ENCODE measurements around the gene TANGO6. TPM values are rescaled to one million over a fixed set of nuclear protein-coding genes. Genes with fewer than 3 reads are reported as not detected.
A peak's percentile ranks its signal among the peaks of the same experiment; 100 is the strongest.

The TANGO6 gene
- total RNA-seq, 1 donor, result 38.0 TPM

DNA sequence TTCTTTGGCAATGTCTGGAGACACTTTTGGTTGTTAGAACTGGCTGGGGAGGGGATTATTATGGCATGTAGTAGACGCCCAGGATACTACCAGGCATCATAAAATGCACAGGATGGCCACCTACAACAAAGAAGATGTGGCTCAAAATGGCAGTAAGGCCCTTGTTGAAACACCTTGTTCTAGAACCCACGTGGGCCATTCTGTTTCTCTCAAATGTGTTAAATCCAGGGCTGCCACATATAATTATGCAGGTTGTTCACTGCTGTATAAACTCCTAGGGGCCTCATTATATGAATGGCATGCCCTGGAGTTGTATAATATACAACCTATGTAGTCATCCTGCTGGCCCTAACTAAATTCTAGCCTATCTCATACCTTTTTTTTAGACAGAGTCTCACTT lies 138.6 kb downstream of the TANGO6 start:
- Histone ChIP-seq H3K79me2 (ENCODE audit: insufficient read depth, low read length) (no peaks in the 10 kb centered on the region), H3K4me3 (ENCODE audit: insufficient read depth, low read length) (no peak overlapping the region), H3K27me3 (ENCODE audit: insufficient read depth, low read length) (no peaks in the 10 kb centered on the region), H3K9me3 (ENCODE audit: low read depth, low read length) (no peaks in the 10 kb centered on the region), H4K20me1 (ENCODE audit: insufficient read depth, low read length) (no peaks in the 10 kb centered on the region), H2AFZ (ENCODE audit: low read length) (no peak overlapping the region), H3K36me3 (ENCODE audit: insufficient read depth, low read length) (no peaks in the 10 kb centered on the region), H3K27ac (ENCODE audit: low read depth, low read length) (no peak overlapping the region), H3K4me1 (ENCODE audit: insufficient read depth, low read length) (peaks cover 11% of the 10 kb centered on the region), H3K4me2 (ENCODE audit: insufficient read depth, low read length) (no peak overlapping the region)
- TF ChIP-seq, protein P1, sequence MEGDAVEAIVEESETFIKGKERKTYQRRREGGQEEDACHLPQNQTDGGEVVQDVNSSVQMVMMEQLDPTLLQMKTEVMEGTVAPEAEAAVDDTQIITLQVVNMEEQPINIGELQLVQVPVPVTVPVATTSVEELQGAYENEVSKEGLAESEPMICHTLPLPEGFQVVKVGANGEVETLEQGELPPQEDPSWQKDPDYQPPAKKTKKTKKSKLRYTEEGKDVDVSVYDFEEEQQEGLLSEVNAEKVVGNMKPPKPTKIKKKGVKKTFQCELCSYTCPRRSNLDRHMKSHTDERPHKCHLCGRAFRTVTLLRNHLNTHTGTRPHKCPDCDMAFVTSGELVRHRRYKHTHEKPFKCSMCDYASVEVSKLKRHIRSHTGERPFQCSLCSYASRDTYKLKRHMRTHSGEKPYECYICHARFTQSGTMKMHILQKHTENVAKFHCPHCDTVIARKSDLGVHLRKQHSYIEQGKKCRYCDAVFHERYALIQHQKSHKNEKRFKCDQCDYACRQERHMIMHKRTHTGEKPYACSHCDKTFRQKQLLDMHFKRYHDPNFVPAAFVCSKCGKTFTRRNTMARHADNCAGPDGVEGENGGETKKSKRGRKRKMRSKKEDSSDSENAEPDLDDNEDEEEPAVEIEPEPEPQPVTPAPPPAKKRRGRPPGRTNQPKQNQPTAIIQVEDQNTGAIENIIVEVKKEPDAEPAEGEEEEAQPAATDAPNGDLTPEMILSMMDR (IDR thresholded peaks at IDR 0.05; ENCODE audit: extremely low read depth, low read depth, low read length), result no peak
- no peak for DNase-seq (ENCODE audit: insufficient read length, low spot score, missing footprints)

DNA sequence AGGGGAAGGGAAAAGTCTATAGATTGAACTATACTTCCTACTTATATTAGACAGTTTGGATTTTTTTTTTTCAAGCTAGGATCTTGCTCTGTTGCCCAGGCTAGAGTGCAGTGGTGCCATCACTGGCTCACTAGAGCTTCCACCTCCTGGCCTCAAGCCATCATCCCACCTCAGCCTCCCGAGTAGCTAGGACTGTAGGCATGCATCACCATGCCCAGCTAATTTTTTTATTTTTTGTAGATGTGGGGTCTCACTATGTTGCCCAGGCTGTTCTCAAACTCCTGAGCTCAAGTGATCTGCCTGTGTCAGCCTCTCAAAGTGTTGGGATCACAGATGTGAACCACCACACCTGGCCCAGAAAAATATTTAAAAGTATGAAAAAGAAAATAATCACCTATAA lies 141.1 kb downstream of the TANGO6 start:
- TF ChIP-seq, protein P1 (IDR thresholded peaks at IDR 0.05; ENCODE audit: extremely low read depth, low read depth, low read length), result no peak
- Histone ChIP-seq H3K27me3 (ENCODE audit: insufficient read depth, low read length) (no peaks in the 10 kb centered on the region), H3K9me3 (ENCODE audit: low read depth, low read length) (no peaks in the 10 kb centered on the region), H3K27ac (ENCODE audit: low read depth, low read length) (no peak overlapping the region), H3K4me2 (ENCODE audit: insufficient read depth, low read length) (no peak overlapping the region), H2AFZ (ENCODE audit: low read length) (no peak overlapping the region), H4K20me1 (ENCODE audit: insufficient read depth, low read length) (no peaks in the 10 kb centered on the region), H3K36me3 (ENCODE audit: insufficient read depth, low read length) (no peaks in the 10 kb centered on the region), H3K4me1 (ENCODE audit: insufficient read depth, low read length) (peaks cover 11% of the 10 kb centered on the region), H3K4me3 (ENCODE audit: insufficient read depth, low read length) (no peak overlapping the region), H3K79me2 (ENCODE audit: insufficient read depth, low read length) (no peaks in the 10 kb centered on the region)
- no peak for DNase-seq (ENCODE audit: insufficient read length, low spot score, missing footprints)

DNA sequence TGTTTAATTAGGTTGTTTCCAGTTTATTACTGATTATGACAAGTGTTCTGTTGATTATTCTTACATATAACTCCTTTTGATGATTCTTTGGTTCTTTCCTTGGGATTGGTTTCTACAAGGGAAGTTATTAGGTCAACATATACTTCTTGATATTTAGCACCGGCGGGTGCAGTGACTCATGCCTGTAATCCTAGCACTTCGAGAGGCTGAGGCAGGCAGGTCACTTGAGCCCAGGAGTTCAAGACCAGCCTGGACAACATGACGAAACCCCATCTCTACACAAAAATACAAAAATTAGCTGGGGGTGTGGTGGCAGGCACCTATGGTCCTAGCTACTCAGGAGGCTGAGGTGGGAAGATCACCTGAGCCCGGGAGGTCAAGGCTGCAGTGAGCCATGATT lies 141.9 kb downstream of the TANGO6 start:
- H2AFZ ChIP-seq (ENCODE audit: low read length), result no peak overlapping the region
- no peak overlapping the region for H3K4me3 ChIP-seq (ENCODE audit: insufficient read depth, low read length)
- DNase-seq (ENCODE audit: insufficient read length, low spot score, missing footprints), result no peak
- no peaks in the 10 kb centered on the region for H4K20me1 ChIP-seq (ENCODE audit: insufficient read depth, low read length)
- H3K36me3 ChIP-seq (ENCODE audit: insufficient read depth, low read length), result no peaks in the 10 kb centered on the region
- no peaks in the 10 kb centered on the region for H3K79me2 ChIP-seq (ENCODE audit: insufficient read depth, low read length)
- H3K9me3 ChIP-seq (ENCODE audit: low read depth, low read length), result no peaks in the 10 kb centered on the region
- H3K27me3 ChIP-seq (ENCODE audit: insufficient read depth, low read length), result no peaks in the 10 kb centered on the region
- peaks cover 11% of the 10 kb centered on the region for H3K4me1 ChIP-seq (ENCODE audit: insufficient read depth, low read length)
- H3K27ac ChIP-seq (ENCODE audit: low read depth, low read length), result peak overlapping the region; percentile 89
- no peak overlapping the region for H3K4me2 ChIP-seq (ENCODE audit: insufficient read depth, low read length)
- TF ChIP-seq, protein P1 (IDR thresholded peaks at IDR 0.05; ENCODE audit: extremely low read depth, low read depth, low read length), result no peak

DNA sequence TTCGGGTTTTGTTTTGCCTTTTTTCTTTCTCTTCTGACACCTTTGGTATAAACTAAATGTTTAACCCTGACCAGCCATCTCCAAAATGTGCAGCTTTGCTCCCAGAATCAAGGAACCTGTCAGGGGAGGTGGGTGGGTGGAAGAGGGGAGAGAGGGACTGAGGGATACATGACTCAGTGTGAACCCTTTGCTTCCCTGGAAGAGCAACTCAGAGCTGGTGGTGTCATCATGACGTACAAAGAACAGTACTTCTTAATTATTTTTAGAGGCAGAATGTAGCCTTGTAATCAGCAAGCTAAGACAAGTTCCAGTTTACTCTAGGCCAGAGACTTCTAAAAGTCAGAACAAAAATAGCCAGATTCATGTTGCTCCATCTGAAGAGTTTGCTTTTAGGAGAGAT lies 142.5 kb downstream of the TANGO6 start:
- H3K9me3 ChIP-seq (ENCODE audit: low read depth, low read length), result no peaks in the 10 kb centered on the region
- peak overlapping the region; percentile 89 for H3K27ac ChIP-seq (ENCODE audit: low read depth, low read length)
- no peaks in the 10 kb centered on the region for H3K79me2 ChIP-seq (ENCODE audit: insufficient read depth, low read length)
- no peaks in the 10 kb centered on the region for H3K36me3 ChIP-seq (ENCODE audit: insufficient read depth, low read length)
- H4K20me1 ChIP-seq (ENCODE audit: insufficient read depth, low read length), result no peaks in the 10 kb centered on the region
- H2AFZ ChIP-seq (ENCODE audit: low read length), result no peak overlapping the region
- DNase-seq (ENCODE audit: insufficient read length, low spot score, missing footprints), result peak; percentile 84
- H3K27me3 ChIP-seq (ENCODE audit: insufficient read depth, low read length), result no peaks in the 10 kb centered on the region
- H3K4me1 ChIP-seq (ENCODE audit: insufficient read depth, low read length), result peaks cover 11% of the 10 kb centered on the region
- TF ChIP-seq, protein P1 (IDR thresholded peaks at IDR 0.05; ENCODE audit: extremely low read depth, low read depth, low read length), result no peak
- no peak overlapping the region for H3K4me3 ChIP-seq (ENCODE audit: insufficient read depth, low read length)
- H3K4me2 ChIP-seq (ENCODE audit: insufficient read depth, low read length), result no peak overlapping the region

Measured in osteoblast (primary cell).